ENCODE data around the gene EFS.

DNA sequence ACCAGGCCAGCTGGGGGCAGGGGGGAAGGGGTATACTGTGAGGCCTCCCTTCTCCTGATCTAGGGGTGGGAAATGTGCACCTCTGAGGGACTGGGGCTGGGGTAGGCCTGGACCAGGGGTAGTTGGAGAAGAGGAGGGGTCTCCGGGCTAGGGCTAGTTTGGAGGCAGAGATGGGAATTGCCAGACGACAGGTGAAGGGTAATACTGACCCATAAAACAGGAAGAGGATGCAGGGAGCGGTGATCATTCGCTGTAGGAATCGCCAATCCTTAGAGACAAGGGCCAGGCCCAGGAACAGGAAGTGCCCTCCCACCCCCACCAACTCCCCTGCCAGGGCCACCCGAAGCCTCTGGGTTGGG is 16.7 kb downstream of the EFS start:
- TF ChIP-seq, protein P1, sequence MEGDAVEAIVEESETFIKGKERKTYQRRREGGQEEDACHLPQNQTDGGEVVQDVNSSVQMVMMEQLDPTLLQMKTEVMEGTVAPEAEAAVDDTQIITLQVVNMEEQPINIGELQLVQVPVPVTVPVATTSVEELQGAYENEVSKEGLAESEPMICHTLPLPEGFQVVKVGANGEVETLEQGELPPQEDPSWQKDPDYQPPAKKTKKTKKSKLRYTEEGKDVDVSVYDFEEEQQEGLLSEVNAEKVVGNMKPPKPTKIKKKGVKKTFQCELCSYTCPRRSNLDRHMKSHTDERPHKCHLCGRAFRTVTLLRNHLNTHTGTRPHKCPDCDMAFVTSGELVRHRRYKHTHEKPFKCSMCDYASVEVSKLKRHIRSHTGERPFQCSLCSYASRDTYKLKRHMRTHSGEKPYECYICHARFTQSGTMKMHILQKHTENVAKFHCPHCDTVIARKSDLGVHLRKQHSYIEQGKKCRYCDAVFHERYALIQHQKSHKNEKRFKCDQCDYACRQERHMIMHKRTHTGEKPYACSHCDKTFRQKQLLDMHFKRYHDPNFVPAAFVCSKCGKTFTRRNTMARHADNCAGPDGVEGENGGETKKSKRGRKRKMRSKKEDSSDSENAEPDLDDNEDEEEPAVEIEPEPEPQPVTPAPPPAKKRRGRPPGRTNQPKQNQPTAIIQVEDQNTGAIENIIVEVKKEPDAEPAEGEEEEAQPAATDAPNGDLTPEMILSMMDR (IDR thresholded peaks at IDR 0.05), result no peak
- no peak for TF ChIP-seq POLR2A (IDR thresholded peaks at IDR 0.05)
- no peak for TF ChIP-seq POLR2AphosphoS5 (IDR thresholded peaks at IDR 0.05)

Measured in transverse colon (tissue), 4 donors.